GM10266 (cell line): ENCODE measurements around the gene MYO16.
"Not testable (repeated sequence)": the region's sequence is repeated elsewhere in the genome, so short reads cannot be mapped to it uniquely, and the experiment has no call there.

Experiments
- DNase-seq: peaks from one replicate; pipeline ENCODE4 v3.0.0; 2012; ENCODE audit errors: extremely low spot score
- TF ChIP-seq, protein P1 (sequence below): IDR thresholded peaks from 2 replicates; pipeline ENCODE4 v1.5.1; 2012; ENCODE audit warnings: mild to moderate bottlenecking, low read depth; ENCODE audit not compliant: control insufficient read depth, insufficient read depth; ENCODE audit errors: missing control alignments

The MYO16 gene

DNA sequence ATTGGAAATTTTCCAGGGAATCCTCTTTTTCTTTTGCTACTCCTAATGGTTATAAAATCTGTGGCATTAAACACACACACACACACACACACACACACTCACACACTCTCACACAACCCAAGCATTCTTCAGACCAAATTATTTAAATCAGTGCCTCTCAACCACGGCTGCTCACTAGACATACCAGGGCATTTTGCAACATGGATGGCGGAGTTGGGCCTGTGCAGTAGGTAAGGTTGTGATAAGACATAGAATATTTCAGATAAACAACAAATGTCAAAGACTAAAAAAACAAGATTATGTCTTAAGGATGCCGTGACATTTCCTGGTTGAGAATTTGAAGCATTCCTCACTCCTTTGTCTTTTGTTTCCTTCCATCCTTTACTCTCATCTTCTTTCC, 443.1 kb downstream of the MYO16 start:
- DNase-seq: no peak
- TF ChIP-seq, protein P1, sequence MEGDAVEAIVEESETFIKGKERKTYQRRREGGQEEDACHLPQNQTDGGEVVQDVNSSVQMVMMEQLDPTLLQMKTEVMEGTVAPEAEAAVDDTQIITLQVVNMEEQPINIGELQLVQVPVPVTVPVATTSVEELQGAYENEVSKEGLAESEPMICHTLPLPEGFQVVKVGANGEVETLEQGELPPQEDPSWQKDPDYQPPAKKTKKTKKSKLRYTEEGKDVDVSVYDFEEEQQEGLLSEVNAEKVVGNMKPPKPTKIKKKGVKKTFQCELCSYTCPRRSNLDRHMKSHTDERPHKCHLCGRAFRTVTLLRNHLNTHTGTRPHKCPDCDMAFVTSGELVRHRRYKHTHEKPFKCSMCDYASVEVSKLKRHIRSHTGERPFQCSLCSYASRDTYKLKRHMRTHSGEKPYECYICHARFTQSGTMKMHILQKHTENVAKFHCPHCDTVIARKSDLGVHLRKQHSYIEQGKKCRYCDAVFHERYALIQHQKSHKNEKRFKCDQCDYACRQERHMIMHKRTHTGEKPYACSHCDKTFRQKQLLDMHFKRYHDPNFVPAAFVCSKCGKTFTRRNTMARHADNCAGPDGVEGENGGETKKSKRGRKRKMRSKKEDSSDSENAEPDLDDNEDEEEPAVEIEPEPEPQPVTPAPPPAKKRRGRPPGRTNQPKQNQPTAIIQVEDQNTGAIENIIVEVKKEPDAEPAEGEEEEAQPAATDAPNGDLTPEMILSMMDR: no peak

DNA sequence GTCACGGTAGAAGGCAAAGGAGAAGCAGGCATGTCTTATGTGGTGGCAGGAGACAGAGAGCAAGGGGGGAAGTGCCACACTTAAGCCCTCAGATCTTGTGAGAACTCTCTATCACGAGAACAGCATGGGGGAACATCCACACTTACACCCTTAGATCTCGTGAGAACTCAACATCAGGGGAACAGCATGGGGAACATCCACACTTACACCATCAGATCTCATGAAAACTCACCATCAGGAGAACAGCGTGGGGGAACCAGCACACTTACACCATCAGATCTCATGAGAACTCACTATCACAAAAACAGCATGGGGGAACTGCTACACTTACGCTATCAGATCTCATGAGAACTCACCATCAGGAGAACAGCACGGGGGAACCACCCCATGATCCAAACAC, 445.0 kb downstream of the MYO16 start:
- no peak for DNase-seq
- TF ChIP-seq, protein P1: no peak

DNA sequence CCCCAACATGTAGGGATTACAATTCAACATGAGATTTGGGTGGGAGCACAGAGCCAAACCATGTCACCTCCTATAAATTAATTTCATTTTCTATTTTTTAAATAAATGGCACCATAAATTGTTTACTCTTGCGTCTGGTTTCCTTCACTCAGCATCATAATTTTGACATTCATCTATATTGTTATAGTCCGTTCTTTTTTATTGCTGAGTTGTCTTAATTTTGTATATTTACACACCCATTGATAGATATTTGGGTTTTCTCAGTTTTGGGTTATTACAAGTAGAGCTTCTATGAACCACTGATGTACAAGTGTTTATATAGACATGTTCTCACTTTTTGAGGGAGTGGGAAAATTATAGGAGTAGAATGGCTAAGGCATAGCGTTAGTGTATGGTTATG, 445.4 kb downstream of the MYO16 start:
- TF ChIP-seq, protein P1: no peak
- DNase-seq: no peak

DNA sequence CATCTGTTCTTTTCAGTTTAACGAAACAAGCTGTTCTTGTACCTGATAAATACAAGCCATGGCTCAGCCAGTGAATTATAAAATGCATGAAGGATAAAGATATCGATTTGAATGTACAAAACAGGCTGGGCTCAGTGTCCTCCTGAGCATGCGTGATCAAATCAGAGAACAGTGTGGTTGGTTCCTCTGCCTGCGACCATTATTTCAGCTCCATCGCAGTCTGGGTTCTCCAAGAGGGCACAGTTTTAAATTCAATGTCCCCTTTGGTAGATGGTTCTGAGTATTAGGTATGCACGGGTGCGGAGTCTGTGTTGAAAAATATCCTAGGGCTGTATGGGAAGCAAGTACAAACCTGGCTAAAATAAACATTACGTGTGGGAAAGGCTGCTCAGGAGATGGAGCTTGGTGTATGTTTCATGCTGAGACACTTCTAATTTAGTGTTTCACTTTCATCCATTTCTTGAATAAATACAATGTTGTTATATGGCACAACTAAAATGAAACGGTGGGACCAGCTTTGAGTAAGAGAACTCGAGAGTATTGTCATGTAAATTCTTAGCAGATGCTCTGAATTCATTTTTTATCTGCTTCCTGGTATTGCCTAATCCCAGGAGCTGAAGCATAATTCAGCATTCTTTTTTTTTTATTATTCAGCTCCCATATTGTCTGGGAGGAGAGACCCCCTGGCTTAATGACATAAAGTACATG, 458.7 kb downstream of the MYO16 start:
- TF ChIP-seq, protein P1: no peak
- DNase-seq: no peak

DNA sequence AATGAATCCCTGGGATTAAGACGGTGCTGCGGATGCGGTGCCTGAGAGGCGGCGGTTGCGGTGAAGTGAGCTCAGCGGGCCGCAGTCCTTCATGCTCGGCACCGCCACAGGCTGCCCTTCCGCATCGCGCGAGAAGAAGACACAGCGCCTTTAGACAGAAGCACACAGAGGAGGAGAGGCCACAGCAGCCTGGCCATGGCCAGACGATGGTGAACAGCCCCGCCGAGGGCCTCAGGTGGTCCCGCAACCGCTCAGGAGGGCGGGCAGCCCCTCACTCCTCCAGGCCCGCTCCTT, 459.2 kb downstream of the MYO16 start:
- TF ChIP-seq, protein P1: no peak
- DNase-seq: no peak

DNA sequence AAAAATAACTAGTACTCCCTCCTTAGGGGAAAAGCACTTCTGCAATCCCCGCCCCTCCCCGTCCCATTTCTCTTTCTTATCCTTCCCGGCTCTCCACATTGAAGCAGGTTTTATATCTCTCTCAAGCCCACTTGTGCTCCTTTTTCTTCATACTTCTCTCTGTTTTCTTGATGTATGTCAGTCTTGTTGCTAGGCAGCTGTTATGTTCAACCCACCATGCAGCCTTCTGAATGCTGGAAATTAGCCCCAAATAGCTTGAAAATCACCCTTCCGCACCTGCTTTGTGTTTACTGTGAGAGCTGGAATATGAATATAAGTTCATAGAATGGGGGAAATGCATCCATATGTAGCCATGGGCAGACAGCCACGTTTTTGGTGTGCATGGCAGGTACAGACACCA, 461.4 kb downstream of the MYO16 start:
- TF ChIP-seq, protein P1: no peak
- DNase-seq: no peak

DNA sequence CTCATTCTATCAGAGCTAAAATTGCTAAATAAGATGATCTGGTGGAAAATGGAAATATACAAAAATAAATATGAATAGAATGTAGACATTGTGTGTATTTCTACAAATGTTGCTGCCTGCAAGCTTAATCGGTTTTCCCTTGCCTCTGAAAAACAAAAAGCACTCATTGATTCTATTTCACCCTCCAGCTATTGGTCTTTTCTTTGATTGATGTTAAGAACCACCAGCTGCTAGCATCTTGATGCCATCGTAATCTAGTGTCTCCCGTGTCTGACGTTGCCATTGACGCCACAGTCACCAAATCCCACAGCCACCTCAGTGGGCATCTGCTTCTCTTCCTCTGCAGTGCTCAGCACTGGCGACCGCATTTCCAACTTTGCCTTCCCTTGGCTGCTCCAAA, 461.8 kb downstream of the MYO16 start:
- TF ChIP-seq, protein P1: no peak
- no peak for DNase-seq

DNA sequence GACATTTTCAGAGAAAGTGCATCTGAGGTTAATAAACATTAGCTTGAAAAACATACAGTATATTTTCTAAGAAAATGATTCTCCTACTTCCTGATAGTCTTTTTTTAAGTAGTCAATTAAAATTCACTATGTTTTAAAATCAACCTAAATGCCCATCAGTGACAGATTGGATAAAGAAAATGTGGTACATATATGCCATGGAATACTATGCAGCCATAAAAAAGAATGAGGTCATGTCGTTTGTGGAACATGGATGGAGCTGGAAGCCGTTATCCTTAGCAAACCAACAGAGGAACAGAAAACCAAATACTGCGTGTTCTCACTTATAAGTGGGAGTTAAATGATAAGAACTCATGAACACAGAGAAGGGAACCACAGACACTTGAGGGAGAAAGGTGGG, 462.8 kb downstream of the MYO16 start:
- DNase-seq: not testable (repeated sequence)
